ENCODE results near the gene MAGEA11.
"Not testable (repeated sequence)": the region's sequence is repeated elsewhere in the genome, so short reads cannot be mapped to it uniquely, and the experiment has no call there.

Gene MAGEA11, protein sequence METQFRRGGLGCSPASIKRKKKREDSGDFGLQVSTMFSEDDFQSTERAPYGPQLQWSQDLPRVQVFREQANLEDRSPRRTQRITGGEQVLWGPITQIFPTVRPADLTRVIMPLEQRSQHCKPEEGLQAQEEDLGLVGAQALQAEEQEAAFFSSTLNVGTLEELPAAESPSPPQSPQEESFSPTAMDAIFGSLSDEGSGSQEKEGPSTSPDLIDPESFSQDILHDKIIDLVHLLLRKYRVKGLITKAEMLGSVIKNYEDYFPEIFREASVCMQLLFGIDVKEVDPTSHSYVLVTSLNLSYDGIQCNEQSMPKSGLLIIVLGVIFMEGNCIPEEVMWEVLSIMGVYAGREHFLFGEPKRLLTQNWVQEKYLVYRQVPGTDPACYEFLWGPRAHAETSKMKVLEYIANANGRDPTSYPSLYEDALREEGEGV

DNA sequence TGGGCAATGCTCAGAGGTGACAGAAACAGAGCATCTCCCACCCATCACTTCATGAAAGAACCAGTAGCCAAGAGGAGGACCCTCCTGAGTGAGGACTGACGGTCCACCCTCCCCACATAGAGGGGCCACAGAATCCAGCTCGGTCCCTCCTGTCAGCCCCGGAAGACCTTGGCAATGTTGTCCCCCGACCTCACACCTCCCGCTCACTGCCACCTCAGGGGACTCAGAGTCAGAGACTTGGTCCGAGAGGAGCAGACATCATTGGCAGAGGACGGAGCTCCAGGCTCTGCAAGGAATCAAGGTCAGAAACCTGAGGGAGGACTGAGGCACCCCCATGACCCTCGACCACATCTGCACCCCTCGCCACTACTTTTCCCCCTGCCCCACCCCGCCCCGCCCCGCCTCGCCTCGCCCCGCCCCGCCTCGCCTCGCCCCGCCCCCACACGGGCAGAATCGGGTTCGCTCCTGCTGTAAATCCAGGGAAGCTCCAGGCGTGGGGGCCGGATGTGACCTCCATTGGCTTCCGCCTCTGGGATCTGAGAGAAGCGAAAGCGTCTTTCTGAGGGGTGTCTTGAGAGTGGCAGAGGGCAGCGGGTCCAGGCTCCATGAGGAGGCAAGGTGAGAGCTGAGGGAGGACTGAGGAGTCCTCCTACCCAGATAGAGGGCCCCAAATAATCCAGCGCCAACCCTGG lies at the start of gene MAGEA11:
Gene MAGEA11 (plus strand): TSS at position 516 of the 692 bp plus-strand sequence. CDS start 1,100 bp downstream, outside the sequence.
- no peak for FAIRE-seq

DNA sequence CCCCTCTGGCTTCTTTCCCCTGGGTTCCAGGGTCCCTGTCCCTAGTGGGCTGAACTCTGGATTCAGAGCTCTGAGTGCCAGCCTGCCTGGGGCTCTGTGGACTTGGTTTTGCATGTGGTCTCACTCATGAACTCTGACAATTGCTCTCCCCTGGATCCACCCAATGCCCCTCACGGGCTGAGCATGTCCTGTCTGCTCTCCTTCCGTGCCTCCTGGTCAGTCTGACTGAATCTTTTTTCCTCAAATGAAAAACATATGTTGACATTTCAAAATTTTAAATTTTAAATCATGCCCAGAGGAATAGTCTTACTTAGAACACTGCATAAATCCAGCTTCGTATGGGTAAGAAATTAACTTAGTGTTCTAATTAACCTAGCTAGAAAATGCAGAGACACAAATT lies 36.8 kb upstream of the MAGEA11 start:
- not testable (repeated sequence) for FAIRE-seq

DNA sequence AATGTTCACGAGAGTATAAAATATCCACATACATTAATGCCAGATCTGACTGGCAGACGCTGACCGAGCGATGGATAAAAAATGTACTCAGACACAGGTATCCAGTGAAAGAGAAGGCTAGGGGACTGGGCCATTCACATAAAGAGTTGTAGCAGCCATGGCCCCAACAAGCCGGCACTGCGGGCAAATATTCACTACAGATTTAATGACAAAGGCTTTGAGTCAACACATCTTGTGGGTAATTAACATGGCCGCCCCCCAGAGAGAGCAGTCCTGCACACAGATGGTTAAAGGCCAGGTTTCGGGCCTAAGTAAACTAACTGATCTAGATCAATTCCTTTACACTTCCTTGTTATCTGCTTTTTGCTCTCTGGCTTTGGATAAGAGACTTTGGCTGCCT lies 36.3 kb upstream of the MAGEA11 start:
- FAIRE-seq, result not testable (repeated sequence)

DNA sequence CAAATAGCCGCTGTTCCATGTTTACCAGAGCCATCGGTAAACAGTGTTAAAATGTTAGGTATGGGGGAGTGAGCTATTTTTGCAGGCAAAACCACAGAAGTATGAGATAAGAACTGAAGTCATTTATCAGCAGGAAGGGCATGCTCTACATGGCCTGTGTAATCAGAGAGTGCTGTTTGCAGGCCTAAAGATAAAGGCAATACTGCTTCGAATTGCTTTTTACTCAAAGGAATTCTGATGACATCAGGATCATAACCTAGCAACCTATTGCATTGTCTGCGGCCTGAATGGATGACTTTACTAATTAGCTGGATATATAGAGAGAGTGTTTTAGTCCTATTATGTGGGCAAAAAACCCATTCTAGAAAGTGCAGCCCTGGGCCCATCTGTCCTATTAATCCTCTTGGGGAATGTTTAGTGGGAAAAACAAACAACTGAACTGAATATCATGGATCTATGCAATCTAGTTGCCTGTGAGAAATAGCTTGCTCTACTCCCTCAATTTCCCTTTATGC lies 32.6 kb upstream of the MAGEA11 start:
- not testable (repeated sequence) for FAIRE-seq

DNA sequence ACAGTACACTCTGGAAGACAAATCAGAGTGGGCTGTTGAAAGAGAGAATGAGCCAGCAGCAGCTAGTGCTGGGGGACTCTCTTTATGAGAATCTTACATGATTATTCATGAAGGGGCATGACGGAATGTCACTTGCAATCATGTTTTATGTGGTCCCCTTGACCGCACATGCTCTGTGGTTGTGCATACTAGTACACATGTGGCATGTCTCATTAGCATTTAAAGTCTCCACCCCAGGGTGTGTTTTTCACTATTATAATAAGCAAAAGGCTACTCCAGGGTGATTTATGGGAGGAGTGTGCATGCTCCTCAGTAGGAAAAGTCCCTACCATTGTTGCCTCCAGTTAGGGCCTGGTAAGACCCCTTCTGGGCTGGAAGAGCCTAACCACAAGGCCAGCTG lies 30.7 kb upstream of the MAGEA11 start:
- no peak for FAIRE-seq

DNA sequence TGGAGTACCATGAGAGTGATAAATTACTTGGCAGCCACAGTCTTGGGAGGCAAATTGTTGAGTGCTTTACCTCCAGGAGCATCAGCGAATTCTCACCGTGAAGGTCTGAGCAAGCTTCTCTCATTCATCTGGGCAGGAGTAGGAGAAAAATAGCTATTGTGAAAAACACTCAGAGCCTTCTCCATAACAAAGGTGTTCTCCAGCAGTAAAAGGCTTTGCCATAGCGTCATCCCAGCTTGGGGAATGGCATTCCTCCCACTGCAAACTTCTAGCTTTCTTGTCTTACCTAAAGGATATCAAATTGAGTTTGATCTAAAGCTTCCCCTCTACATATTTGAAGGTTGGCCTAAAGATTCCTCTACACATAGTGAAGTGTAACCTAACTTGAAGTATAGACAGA lies 29.8 kb upstream of the MAGEA11 start:
- FAIRE-seq, result no peak

DNA sequence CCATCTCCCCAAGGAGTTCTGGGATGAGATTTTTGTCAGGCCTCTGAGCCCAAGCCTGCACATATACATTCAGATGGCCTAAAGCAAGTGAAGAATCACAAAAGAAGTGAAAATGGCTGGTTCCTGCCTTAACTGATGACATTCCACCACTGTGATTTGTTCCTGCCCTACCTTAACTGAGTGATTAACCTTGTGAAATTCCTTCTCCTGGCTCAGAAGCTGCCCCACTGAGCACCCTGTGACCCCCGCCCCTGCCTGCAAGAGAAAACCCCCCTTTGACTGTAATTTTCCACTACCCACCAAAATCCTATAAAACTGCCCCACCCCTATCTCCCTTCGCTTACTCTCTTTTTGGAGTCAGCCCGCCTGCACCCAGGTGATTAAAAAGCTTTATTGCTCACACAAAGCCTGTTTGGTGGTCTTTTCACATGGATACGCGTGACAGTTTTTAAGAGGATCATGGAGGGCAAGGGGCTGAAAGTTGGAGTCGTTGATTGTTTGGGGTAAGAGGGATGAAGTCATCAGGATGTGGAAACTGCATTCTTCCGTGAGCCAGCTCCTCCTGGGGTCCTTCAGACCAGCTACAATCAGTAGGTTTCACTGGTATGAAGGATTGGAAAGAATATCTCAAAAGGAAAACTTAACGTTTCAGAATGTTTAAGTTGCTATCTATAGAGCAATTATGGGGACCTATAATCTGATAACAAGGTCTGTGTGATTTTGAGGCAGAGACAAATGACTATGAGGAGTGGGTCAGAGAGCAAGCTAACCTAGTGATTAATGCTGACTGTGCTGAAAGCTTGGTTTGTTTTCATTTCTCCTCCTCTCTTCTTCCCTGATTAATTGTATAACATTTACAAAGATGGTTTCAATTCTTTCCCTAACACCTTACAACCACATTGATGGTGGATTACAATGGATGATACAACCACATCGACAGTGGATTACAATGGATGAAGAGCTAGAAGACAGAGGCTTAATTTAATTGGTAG lies 28.6 kb upstream of the MAGEA11 start:
- no peak for FAIRE-seq

DNA sequence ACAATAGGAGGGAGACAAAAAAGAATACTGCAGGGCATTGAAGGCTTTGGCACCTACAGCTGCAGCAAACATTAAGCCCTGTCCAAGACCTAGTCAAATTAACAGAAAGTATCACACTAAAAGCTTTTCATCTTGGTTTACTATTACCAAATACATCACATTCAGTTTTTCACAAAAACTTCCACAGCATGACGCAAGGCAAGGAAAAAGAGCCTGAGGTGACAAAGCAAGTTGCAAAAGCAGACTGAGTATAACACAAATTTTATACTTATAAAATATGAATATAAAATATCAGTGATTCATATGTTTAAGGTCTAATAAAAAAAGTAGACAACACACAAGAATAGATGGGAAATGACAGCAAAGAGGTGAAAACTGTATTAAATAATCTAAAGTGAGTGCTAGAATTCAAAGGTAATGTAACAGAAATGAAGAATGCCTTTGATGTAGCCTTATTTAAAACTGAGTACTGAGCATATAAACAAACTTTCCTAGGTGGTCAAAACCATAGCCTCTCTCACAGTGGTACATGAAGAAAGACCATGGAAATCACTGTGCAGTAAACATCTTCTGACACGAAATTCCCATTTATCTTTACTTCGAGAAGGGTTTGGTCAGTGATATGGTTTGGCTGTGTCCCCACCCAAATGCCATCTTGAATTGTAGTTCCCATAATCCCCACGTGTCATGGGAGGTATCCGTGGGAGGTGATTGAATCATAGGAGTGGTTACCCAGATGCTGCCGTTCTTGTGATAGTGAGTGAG lies 27.7 kb upstream of the MAGEA11 start:
- no peak for FAIRE-seq

DNA sequence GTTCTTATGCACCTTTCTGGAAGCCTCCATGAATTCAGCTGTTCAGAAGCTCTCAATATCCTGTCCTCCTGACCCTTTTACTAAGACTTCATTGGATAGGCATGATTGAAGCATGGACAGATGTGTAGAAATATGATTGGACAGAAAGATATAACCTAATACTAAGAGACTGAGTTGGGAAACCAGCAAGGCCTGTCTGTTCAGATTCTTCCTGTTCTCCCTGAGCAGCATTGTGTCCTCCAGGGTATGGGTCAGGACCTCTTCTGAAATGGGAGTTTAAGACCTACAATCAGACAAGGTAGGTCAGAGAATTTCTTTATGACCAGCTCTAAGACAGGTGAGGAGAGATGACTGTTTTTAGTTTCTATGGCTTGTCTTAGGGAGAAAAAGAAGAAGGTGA lies 23.9 kb upstream of the MAGEA11 start:
- no peak for FAIRE-seq

DNA sequence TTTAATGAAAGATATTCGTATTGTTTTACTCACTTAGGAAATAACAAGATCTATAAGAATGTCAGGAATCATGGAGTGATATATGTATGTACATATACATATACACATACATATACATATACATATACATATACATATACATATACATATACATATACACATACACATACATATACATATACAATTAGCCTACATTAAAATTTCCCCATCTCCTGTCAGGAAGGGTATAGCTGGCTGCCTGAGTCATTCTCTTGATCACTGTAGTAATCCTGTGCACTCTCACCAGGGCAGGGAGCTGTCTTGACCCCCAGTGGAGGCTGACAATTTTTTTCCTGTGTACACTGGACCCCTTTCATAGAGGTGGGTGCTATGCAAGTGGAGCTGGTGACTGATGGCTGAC lies 23.3 kb upstream of the MAGEA11 start:
- no peak for FAIRE-seq

DNA sequence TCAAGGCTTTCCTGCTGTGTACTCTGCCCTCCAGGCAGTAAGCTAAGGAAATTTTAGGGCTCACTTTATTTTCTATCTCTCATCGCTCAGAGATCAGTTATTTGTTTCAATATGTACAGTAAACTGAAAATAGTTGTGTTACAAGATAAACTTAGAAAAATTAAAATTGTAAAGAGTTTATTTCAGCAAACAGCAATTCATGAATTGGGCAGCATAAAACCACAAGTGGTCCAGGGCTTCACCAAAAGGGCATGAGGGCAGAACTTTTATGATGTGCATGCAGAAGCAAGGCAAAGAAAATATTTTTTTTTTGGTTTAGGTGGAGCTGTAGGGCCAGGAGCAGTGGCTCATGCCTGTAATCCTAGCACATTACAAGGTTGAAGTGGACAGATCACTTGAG lies 20.1 kb upstream of the MAGEA11 start:
- peak; percentile 36 for FAIRE-seq

DNA sequence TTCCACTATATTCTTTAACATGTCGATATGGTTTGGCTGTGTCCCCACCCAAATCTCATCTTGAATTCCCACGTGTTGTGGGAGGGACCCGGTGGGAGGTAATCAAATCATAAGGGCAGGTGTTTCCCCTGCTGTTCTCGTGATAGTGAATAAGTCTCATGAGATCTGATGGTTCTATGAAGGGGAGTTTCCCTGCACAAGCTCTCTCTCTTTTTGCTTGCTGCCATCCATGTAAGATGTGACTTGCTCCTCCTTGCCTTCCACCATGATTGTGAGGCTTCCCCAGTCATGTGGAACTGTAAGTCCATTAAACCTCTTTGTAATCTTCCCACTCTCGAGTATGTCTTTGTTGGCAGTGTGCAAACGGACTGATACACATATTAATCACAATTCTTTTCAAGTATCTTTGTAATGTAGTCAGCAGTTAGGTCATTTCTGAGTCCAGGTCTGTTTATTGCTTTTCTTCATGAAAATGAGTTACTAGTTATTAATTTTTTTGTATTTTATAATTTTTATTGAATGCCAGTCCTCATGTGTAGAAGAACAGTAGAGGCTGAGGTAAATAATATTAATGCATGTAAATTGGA lies 19.1 kb upstream of the MAGEA11 start:
- not testable (repeated sequence) for FAIRE-seq

DNA sequence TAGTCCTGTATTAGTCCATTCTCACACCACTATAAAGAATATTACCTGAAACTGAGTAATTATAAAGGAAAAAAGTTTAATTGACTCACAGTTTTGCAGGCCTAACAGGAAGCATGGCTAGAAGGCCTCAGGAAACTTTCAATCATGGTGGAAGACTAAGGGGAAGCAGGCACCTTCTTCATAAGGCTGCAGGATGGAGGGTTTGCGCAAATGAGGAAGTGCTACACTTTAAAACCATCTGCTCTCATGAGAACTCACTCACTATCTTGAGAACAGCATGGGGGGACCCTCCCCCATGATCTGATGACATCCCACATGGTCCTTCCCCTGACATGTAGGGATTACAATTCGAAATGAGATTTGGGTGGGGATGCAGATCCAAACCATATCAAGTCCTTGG lies 12.1 kb upstream of the MAGEA11 start:
- FAIRE-seq, result no peak

DNA sequence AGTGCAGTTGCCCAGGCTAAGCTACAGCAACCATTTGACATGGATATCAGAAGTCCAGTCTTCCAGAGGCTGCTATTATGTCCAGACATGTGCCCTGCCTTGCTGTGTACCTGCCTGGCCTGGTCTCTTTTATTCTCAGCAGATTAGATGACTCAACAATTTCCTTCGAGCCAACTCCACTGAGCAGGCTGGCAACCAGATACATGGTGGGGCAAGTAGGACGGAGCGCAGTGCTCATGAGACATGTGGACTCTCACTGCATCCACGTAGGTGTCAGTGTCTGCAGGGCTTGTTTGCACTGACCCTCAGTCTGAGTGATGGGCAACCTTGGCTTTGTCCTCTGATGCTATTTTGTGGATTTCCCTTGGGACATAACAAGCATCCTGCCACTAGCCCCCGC lies 7.2 kb upstream of the MAGEA11 start:
- FAIRE-seq, result no peak

DNA sequence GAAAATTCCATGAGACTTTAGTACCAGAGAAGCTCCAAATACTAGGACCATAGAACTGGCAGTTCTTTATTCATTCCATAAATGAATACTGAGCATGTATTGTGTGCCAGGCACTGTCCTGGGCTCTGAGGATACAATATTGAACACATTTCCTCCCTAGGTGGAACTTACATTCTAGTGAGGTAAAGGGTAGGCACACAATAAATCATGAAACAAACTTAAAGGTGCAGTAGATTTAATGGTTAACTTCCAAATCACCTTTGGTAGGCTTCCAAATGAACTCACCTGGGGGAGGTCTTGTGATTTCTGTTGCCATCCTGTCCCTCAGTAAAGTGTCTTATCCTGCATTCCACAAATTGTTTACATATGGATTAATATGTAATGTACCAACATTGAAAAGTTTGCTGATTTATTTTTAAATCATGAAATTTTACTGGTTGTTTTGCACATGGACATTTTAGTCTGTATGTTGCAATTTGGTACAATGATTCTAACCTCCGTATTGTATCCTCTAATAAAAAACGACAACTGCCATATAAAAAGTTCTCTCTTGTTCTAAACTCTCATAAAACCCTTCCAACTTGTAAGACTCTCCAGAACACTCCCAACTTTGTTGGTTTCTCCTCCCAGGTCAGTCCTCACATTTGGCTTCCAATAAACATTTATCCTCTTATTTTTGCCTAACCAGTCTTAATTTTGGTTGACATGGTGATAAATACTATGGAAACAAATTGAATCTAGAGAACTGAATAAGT lies 4.5 kb upstream of the MAGEA11 start:
- peak; percentile 31 for FAIRE-seq

DNA sequence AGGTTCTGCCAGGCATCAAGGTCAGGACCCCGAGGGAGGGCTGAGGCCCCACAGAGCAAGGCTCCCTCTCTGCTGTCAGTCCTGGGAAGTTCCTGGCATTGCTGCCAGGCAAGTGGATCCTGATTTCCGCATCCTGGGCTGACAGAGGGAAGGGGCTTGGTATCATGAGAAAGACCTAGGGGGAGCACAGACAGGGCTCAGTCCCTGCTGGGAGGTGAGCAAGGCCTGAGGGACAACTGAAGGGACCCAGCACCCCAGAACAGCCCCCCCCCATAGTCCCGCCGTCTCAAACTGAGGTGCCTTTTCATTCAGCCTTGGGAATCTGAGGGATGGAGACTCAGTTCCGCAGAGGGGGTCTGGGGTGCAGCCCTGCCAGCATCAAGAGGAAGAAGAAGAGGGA lies 971 bp downstream of the MAGEA11 start:
- no peak for FAIRE-seq

DNA sequence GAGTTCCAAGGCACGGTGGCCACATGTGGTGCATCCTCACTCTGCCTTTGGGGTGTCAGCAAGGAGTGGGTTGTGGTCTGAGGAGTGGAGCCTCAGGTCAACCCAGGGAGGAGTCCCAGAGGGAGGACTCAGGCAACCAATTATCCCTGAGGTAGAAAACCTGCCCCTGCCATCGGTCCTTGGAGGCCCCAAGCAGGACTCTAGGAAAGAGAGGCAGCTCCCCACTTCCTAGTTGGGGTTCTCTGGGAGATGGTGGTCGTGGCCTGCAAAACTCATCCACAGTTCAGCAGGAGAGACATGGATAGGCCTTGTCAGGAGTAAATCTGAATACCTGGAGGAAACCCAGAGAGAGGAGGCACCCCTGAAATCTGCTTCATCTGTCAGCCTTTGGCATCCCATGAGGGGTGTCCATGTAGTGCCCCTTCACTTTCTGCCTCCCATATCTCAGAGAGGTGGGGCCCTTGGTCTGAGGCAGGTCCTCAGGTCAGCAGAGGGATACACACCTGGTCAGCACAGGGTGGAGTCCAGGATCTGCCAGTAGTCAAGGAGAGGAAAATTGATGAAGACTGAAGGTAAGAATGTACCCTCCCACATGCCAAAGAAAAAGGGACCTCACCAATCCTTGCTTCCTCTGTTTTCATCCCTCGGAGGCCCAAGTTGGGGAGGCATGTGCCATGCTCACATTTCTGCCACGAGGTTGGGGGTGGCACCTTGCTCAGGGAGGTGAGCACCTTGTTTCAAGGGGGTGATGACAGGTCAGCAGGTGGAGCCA lies 1.6 kb downstream of the MAGEA11 start:
- no peak for FAIRE-seq

DNA sequence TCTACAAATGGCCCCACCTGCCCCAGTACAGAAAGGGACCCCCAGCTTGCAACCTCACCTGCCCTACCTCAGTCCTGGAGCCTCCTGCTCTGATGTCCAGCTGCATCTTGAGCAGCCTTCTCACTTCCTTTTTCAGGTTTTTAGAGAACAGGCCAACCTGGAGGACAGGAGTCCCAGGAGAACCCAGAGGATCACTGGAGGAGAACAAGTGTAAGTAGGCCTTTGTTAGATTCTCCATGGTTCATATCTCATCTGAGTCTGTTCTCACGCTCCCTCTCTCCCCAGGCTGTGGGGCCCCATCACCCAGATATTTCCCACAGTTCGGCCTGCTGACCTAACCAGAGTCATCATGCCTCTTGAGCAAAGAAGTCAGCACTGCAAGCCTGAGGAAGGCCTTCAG lies 3.6 kb downstream of the MAGEA11 start:
- FAIRE-seq, result no peak

DNA sequence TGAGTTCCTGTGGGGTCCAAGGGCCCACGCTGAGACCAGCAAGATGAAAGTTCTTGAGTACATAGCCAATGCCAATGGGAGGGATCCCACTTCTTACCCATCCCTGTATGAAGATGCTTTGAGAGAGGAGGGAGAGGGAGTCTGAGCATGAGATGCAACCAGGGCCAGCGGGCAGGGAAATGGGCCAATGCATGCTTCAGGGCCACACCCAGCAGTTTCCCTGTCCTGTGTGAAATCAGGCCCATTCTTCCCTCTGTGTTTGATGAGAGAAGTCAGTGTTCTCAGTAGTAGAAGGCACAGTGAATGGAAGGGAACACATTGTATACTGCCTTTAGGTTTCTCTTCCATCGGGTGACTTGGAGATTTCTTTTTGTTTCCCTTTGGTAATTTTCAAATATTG lies 4.8 kb downstream of the MAGEA11 start:
- no peak for FAIRE-seq

DNA sequence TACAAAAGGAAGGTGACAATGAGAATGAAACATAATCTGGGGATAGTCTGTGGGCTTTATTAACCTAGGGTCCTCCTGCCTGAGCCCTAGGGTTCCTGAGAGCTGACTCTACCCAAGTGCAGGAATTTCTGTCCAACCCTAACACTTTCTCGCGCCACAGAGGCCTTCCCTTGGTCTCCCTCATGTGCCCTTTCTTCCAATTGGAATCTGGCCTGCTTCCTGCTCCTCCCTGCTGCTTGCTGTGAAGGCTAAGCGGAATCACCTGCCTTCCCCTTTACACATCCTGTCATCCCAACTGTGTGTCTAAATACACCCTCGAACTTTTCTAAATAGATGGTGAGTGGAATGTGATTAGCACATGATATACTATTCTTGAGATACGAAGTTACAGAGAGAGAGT lies 5.9 kb downstream of the MAGEA11 start:
- FAIRE-seq, result no peak
